Measurements from ENCODE around the gene AGRP.

DNA sequence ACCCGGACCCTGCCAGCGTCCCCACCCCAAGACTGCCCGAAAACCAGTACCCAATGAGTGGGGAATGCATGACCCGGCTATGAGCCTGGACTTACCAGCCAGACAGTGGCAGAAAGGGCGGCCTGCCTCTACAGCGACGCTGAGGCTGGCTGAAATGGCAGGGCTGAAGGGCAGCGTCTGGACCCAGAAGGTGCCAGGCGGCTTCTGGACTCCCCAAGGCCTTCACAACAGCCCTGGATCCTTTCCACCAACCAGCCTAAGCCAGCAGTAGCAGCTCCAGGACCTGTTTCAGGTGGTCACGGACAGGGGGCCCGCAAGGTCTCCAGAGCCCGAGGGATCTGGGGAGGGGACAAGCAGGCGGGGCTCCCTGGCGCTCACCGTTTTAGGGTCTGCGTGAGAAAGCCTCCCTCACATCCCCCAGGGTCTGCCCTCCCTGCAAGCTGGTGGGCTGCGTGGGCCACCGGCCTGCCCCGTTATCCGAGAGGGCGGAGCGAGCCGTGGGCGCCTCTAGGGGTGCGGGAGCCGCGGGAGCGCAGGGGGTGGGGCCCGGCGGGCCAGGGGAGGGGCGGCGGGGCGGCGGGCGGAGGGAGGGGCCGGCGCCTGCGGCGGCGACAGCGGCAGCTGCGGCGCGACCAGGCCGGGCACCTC lies 45.0 kb upstream of the AGRP start, which contains the start of gene RIPOR1:
- TF ChIP-seq, protein P1, sequence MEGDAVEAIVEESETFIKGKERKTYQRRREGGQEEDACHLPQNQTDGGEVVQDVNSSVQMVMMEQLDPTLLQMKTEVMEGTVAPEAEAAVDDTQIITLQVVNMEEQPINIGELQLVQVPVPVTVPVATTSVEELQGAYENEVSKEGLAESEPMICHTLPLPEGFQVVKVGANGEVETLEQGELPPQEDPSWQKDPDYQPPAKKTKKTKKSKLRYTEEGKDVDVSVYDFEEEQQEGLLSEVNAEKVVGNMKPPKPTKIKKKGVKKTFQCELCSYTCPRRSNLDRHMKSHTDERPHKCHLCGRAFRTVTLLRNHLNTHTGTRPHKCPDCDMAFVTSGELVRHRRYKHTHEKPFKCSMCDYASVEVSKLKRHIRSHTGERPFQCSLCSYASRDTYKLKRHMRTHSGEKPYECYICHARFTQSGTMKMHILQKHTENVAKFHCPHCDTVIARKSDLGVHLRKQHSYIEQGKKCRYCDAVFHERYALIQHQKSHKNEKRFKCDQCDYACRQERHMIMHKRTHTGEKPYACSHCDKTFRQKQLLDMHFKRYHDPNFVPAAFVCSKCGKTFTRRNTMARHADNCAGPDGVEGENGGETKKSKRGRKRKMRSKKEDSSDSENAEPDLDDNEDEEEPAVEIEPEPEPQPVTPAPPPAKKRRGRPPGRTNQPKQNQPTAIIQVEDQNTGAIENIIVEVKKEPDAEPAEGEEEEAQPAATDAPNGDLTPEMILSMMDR (IDR thresholded peaks at IDR 0.05; ENCODE audit: low read depth, low read length, poor library complexity, severe bottlenecking): no peak
- no peak for TF ChIP-seq EZH2phosphoT487 (IDR thresholded peaks at IDR 0.05; ENCODE audit: borderline replicate concordance, low read length)

Data from DOHH2 (cell line).